CD4-positive, alpha-beta T cell treated with Interleukin-2 at 100 ng/mL for 4 hours (primary cell): Measurements from ENCODE around the gene NR5A2.
"Not testable (repeated sequence)": the region's sequence is repeated elsewhere in the genome, so short reads cannot be mapped to it uniquely, and the experiment has no call there.

ENCODE experiments used
- DNase-seq: peaks from one replicate; pipeline ENCODE4 v3.0.0-alpha.2; 2020; ENCODE audit warnings: low spot score

NR5A2 gene

GRCh38 chr1:200165493-200166220, 138.1 kb downstream of the NR5A2 start:
- no peak for DNase-seq

GRCh38 chr1:200166411-200166810, 138.9 kb downstream of the NR5A2 start:
- DNase-seq, result no peak

- DNase-seq, result no peak
These were observed 141.4 kb downstream of the NR5A2 start for GRCh38 chr1:200168926-200169325.

GRCh38 chr1:200172311-200172710, 144.8 kb downstream of the NR5A2 start:
- DNase-seq, result no peak

GRCh38 chr1:200173097-200173618, 145.6 kb downstream of the NR5A2 start:
- no peak for DNase-seq

GRCh38 chr1:200174525-200175295, 147.2 kb downstream of the NR5A2 start:
- no peak for DNase-seq

- no peak for DNase-seq
These were observed 148.7 kb downstream of the NR5A2 start for GRCh38 chr1:200176181-200176580.

GRCh38 chr1:200176798-200177197, 149.3 kb downstream of the NR5A2 start:
- DNase-seq, result no peak

- DNase-seq, result no peak
These were observed 150.8 kb downstream of the NR5A2 start for GRCh38 chr1:200178340-200178739.

GRCh38 chr1:200179126-200179780, 151.7 kb downstream of the NR5A2 start:
- no peak for DNase-seq

- DNase-seq, result no peak
These were observed 152.3 kb downstream of the NR5A2 start for GRCh38 chr1:200179781-200180160.

GRCh38 chr1:200180821-200181220, 153.3 kb downstream of the NR5A2 start:
- DNase-seq, result no peak

- no peak for DNase-seq
These were observed 154.4 kb downstream of the NR5A2 start for GRCh38 chr1:200181861-200182260.

GRCh38 chr1:200182701-200183100, 155.2 kb downstream of the NR5A2 start:
- no peak for DNase-seq

- DNase-seq, result no peak
These were observed 156.1 kb downstream of the NR5A2 start for GRCh38 chr1:200183637-200184036.

- no peak for DNase-seq
These were observed 156.7 kb downstream of the NR5A2 start for GRCh38 chr1:200184196-200184595.

- not testable (repeated sequence) for DNase-seq
These were observed 157.7 kb downstream of the NR5A2 start for GRCh38 chr1:200185191-200185590.

GRCh38 chr1:200187332-200187731, 159.8 kb downstream of the NR5A2 start:
- not testable (repeated sequence) for DNase-seq

- no peak for DNase-seq
These were observed 164.5 kb downstream of the NR5A2 start for GRCh38 chr1:200191993-200192392.

GRCh38 chr1:200194477-200194876, 167.0 kb downstream of the NR5A2 start:
- no peak for DNase-seq

- DNase-seq, result no peak
These were observed 170.7 kb downstream of the NR5A2 start for GRCh38 chr1:200198236-200198635.

- no peak for DNase-seq
These were observed 177.9 kb downstream of the NR5A2 start for GRCh38 chr1:200205216-200205995.
